T-helper 1 cell treated with Interleukin-12 subunit alpha and Interleukin-12 subunit beta and Interleukin-4 antibody, amounts not matched to agents 30 ng/mL and 1 ng/mL, for 36 hours (primary cell): Measurements from ENCODE around the gene TSHZ3. TPM values are rescaled to one million over a fixed set of nuclear protein-coding genes. Genes with fewer than 3 reads are reported as not detected.

Source experiments
- intact Hi-C: fragments of 100-400 bp; cut with micrococcal nuclease; formaldehyde crosslinking; loops from one replicate; pipeline ENCODE4 v1.15.1; 2024
- total RNA-seq: library from RNA; stranded (reverse); gene quantifications from 2 replicates; pipeline ENCODE4 v1.2.3, GENCODE V29; 2022

TSHZ3 gene
- total RNA-seq, 1 donor from 2014 or later: 2.2 TPM

- intact Hi-C loops: no loop called here
Observed at GRCh38 chr19:31268751-31269383, 80.4 kb downstream of the TSHZ3 start.

GRCh38 chr19:31266731-31267130 is 82.5 kb downstream of the TSHZ3 start:
- intact Hi-C loops: no loop called here

- intact Hi-C loops: no loop called here
Observed at GRCh38 chr19:31266196-31266595, 83.0 kb downstream of the TSHZ3 start.

- intact Hi-C loops: no loop called here
Observed at GRCh38 chr19:31264041-31264778, 85.0 kb downstream of the TSHZ3 start.

- intact Hi-C loops: no loop called here
Observed at GRCh38 chr19:31263328-31263727, 85.9 kb downstream of the TSHZ3 start.

- intact Hi-C loops: no loop called here
Observed at GRCh38 chr19:31262725-31263191, 86.5 kb downstream of the TSHZ3 start.

GRCh38 chr19:31261603-31262212 is 87.5 kb downstream of the TSHZ3 start:
- intact Hi-C loops: no loop called here

GRCh38 chr19:31261019-31261602 is 88.1 kb downstream of the TSHZ3 start:
- intact Hi-C loops: no loop called here

- intact Hi-C loops: no loop called here
Observed at GRCh38 chr19:31260171-31260933, 88.9 kb downstream of the TSHZ3 start.

GRCh38 chr19:31258211-31259052 is 90.8 kb downstream of the TSHZ3 start:
- intact Hi-C loops: no loop called here

GRCh38 chr19:31257426-31258130 is 91.7 kb downstream of the TSHZ3 start:
- intact Hi-C loops: no loop called here

- intact Hi-C loops: no loop called here
Observed at GRCh38 chr19:31257025-31257424, 92.2 kb downstream of the TSHZ3 start.

GRCh38 chr19:31256593-31256960 is 92.7 kb downstream of the TSHZ3 start:
- intact Hi-C loops: no loop called here

GRCh38 chr19:31255831-31256592 is 93.2 kb downstream of the TSHZ3 start:
- intact Hi-C loops: no loop called here

GRCh38 chr19:31255174-31255799 is 93.9 kb downstream of the TSHZ3 start:
- intact Hi-C loops: no loop called here

GRCh38 chr19:31254611-31255010 is 94.6 kb downstream of the TSHZ3 start:
- intact Hi-C loops: no loop called here

GRCh38 chr19:31254180-31254551 is 95.1 kb downstream of the TSHZ3 start:
- intact Hi-C loops: no loop called here

- intact Hi-C loops: no loop called here
Observed at GRCh38 chr19:31253526-31254179, 95.6 kb downstream of the TSHZ3 start.
